Stimulated activated naive CD8-positive, alpha-beta T cell treated with anti-CD3 and anti-CD28 coated beads, Interleukin-15, Interleukin-2, amounts not matched to agents 100 U/mL and 50 U/mL, for 24 hours (primary cell): ENCODE results near the gene TMEM126A.
A peak's percentile ranks its signal among the peaks of the same experiment; 100 is the strongest.
"Not testable (repeated sequence)": the region's sequence is repeated elsewhere in the genome, so short reads cannot be mapped to it uniquely, and the experiment has no call there.

Experiments used
- ATAC-seq: fragments of 150-1000 bp; cut with Tn5 transposase; one replicate; pipeline ENCODE4 v1.10.0; 2021
- DNase-seq: peaks from one replicate; pipeline ENCODE4 v3.0.0; 2021

TMEM126A gene

DNA sequence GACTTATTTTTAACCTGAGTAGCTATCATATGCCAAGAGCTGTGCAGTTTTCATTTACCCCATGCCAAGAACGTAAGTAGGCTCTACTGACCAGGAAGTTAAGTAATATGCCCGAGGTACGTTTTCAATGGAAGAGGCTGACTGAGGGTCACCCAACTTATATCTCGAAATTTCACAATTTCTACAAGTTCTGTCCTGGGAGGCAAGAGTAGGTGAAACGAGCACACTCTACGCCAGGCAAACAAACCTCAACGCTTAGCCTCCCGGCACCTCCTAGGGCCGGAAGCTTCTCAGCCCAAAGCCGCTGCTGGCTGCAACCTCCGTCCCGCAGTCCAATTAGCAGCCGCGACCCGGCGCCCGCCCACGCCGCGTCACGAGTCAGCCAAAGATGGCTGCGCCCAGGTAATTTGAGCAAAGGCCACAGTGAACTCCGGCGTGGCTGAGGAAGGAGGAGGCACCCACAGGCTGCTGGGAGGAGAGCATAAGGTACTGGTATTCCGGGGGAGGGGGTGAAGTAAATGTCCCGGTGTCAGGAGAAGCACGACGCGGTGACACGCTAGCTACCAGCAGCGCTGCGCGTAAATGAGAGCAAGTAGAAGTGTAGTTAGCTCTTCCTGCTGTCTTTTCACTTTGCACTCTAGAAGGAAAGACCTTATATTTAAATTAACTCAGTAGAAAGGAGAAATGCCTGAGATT, at the start of gene TMEM126A:
TSS of gene TMEM126A (plus strand) at position 364 of the 696 bp plus-strand sequence. CDS start 2,289 bp downstream, outside the sequence.
- peak; percentile 99 for ATAC-seq
- DNase-seq, result peak; percentile 94

DNA sequence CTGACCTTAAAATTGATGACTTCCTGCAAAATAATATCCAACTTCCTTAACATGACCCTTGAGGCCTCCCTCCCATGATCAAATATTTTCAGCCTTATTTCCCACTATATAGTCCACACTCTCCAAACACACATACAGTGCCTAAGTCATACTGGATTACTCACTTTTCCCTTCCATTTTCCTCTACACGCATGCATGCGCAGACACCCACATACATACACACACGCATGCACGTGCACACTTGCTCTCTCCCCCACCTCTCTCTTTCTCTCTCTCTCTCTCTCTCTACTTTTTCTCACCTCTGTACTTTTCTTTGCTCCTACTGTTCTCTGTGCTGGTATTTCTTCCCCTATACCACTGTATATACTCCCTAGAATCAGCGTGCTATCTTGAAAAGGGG, 48.7 kb upstream of the TMEM126A start:
- DNase-seq (no peak), ATAC-seq (no peak)

DNA sequence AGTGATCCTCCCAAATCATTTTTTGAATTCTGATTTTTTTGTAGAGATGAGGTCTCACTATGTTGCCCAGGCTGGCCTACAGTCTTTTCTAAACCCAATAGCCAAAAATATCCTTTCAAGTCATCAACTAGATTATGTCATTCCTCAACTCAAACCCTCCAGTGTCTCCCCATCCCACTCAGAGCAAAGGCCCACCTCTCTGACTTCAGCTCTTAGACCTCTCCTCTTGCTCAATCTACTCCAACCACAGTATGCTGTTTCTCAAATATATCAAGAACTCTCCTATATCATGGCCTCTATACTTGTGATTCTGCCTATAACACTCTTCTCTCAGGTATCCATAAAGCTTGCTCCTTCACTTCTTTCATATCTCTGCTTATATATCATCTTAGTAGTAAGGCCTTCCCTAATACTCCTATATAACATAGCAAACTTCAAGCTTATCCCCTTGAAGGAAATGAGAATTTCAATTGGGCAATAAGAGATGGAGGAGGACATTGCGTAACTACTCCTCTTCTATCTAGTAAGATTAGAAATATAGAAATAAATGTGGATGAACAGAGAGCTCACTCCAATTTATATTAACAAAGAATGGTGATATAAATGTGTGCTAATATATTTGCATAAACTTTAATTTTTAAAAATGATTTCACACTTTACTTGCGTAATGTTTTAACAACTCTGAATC, 45.1 kb upstream of the TMEM126A start:
- ATAC-seq, result no peak
- no peak for DNase-seq

DNA sequence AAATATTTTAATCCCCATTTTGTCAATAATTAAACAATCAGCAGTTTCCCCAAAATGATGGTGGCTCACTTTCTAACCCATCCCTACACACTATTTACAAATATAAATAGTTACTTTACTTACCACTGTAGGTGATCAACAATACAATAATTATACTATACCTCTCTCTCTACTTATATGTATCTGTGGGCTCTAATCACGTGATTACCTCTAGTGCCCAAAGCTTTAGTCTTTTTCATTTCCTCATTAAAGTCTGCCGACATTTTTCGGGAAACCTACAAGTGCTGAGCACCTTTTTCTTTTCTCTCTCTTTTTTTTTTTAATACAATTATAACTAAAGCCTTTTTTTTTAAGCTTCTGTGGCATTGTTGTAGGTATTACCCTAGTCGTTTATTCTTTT, 44.5 kb upstream of the TMEM126A start:
- ATAC-seq (no peak), DNase-seq (no peak)

DNA sequence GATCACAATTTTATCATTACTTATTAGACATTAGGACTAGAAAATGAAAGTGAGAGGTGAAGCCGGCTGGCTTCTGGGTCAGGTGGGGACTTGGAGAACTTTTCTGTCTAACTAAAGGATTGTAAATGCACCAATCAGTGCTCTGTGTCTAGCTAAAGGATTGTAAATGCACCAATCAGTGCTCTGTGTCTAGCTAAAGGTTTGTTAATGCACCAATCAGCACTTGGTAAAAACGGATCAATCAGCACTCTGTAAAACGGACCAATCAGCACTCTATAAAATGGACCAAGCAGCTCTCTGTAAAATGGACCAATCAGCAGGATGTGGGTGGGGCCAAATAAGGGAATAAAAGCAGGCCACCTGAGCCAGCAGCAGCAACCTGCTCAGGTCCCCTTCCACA, 41.5 kb upstream of the TMEM126A start:
- not testable (repeated sequence) for ATAC-seq, DNase-seq

DNA sequence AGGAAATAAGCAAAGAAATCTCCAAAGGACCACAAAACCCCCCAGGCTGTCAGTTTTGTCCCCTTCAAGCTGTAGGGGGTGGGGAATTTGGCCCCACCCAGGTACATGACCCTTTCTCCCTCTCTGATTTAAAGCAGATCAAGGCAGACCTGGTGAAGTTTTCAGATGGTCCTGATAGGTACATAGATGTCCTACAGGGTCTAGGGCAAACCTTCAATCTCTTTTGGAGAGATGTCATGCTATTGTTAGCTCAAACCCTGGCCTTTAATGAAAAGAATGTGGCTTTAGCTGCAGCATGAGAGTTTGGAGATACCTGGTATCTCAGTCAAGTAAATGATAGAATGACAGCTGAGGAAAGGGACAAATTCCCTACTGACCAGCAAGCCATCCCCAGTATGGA, 39.1 kb upstream of the TMEM126A start:
- ATAC-seq, DNase-seq: not testable (repeated sequence)

DNA sequence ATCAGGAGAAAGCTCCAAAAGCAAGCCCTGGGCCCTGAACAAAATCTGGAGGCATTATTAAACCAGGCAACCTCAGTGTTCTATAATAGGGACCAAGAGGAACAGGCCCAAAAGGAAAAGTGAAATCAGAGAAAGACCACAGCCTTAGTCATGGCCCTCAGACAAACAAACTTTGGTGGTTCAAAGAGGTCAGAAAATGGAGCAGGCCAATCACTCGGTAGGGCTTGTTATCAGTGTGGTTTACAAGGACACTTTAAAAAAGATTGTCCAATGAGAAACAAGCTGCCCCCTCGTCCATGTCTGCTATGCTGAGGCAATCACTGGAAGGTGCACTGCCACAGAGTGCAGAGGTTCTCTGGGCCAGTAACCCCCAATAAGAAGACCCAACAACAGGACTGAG, 38.5 kb upstream of the TMEM126A start:
- not testable (repeated sequence) for DNase-seq, ATAC-seq

DNA sequence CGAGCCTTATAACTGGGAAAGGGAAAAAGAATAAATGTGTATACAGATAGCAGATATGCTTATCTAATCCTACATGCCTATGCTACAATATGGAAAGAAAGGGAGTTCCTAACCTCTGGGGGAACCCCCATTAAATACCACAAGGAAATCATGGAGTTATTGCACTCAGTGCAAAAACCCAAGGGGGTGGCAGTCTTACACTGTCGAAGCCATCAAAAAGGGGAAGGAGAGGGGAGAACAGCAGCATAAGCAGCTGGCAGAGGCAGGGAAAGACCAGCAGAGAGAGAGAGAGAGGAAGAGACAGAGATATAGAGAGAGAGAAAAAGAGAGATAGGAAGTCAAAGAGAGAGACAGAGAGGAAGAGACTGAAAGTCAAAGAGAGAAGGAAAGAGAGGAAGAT, 36.1 kb upstream of the TMEM126A start:
- not testable (repeated sequence) for ATAC-seq, DNase-seq

DNA sequence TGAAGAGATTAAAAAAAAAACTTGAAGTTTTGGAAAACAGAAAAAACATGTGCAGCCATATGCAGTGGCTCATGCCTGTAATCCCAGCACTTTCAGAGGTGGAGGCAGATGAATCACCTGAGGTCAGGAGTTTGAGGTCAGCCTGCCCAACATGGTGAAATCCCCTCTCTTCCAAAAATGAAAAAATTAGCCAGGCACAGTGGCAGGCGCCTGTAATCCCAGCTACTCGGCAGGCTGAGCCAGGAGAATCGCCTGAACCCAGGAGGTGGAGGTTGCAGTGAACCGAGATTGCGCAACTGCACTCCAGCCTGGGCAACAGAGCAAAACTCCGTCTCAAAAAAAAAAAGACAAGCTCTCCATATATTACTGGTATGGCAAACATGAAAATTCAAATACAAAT, 28.3 kb upstream of the TMEM126A start:
- ATAC-seq, result no peak
- DNase-seq, result peak; percentile 10

DNA sequence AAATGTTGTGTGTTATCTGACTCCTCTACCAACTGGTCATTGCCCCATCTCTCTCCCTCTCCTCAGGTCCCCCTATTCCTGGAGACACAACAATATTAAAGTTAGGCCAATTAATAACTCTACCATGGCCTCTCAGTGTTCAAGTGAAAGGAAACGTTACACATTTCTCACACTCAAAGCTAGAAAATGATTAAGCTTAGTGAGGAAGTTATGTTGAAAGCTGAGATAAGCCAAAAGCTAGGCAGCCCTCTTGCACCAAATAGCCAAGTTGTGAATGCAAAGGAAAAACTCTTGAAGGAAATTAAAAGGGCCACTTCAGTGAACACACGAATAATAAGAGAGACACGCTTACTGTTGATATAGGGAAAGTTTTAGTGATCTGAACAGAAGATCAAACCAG, 27.5 kb upstream of the TMEM126A start:
- no peak for DNase-seq
- ATAC-seq, result no peak

DNA sequence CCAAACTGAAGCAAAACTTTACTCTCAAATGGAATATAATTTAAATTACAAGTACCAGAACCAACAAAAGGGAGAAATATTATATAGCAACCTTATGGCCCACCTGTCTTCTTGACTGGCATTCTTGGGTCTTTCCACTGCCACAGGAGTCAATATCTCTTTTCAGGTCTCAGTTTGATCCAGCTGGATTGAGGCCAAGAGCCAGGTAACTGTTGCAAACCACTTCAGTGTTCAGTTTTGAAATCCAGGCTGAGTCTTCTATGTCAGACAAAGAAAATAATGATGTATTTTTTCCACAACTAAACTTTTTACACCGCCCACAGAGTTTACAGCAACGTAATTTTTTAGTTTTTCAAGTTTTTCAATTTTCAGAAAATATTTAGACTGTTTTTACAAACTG, 21.3 kb upstream of the TMEM126A start:
- no peak for DNase-seq
- ATAC-seq, result no peak

DNA sequence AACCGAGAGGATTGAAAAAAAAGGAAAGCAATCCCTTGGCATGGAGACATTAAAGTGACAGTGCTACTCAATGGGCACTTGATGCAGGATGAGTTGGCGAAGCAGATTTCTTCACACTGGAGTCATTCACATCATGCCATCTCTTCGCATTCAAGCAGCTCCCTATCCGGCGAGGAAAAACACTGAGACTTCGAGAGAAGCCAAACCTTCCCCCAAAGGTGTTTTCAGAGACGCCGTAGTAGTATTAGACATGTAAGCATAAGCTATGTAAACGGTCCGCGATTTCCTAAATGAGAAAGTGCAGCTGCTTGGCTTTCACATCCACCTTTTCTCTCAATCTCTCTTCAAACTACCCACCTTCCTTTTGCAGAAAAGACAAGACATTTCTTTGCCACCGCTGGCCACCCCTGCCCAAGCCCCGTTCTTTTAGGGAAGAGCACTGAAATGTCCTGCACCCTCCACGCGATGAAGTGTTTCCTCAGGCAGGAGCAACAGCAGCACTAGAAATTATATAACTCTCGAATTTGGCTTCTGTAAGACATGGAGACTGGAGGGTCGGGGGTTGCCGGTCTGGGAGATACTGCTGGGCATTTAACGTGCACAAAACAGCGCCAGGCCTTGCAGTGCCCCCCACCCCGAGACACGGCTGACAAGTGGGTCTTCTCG, 20.3 kb upstream of the TMEM126A start, which contains the start of gene DLG2:
TSS of gene DLG2 (minus strand) at position 13 of the 666 bp plus-strand sequence.
- no peak for ATAC-seq
- DNase-seq, result no peak

DNA sequence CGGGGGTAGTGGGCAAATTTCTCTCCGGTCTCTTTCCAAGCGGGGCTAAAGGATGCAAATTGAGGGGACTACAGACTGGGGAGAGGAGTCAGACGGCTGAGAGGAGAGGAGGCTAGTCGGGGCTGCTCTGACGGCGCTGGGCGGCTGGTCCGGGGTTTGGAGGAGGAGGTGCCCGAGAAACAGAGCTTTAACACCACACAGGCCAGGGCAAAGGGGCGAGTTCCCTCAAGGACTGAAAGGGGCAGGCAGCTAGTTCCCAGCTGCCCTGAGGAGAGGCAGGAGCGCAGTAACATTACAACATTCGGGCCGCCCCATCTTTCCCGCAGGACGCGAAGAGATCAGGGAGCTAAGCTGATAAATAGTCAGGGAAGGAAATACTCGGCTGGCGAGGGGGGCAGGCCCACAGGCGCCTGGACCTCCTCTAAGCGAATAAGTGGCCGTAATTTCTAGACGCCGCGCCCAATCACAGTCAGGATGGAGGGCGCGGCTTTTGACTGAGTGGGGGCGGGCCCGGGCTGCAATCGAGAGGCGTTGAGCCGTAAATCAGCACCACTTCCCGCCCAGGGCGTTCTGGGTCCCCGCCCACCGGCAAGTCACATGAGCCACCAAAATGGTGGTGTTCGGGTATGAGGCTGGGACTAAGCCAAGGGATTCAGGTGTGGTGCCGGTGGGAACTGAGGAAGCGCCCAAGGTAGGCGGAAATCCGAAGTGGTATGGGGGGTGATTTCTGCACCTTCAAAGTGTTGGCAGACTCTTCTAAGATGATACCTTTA, 19.6 kb upstream of the TMEM126A start, which contains the start of gene TMEM126B:
TSS of gene TMEM126B (plus strand) at position 596 of the 773 bp plus-strand sequence. CDS start at position 611, 15 bp downstream.
- DNase-seq, result peak; percentile 97

DNA sequence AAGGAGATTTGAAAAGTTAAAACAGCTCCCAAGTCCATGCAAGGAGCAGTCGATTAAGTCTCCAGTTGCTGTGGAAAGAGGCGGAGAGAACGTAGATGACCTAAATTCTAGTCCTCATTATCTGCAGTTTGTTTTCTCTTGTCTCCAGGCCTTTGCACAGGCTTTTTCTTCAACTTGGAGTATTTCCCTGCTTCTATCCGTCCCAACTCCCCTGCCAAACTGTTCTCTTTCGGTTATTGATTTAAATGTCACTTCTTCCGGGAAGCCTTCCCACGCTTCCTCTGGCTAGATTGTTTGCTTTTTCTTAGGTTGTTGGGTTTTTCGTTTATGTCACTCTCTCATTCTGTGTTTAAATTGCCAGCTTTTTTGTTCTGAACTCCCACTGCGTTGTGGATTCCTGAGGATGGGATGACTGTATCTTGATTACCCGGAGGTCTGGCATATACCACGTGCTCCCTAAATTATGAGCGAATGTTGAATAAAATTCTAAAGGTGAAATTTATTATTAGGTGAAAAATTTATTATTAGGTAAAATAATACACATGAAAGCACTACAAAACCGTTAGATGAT, 18.9 kb upstream of the TMEM126A start:
- ATAC-seq (peak; percentile 2), DNase-seq (peak; percentile 21)

More for the DNA sequence above, 19.6 kb upstream of the TMEM126A start, which contains the start of gene TMEM126B:
- peak; percentile 100 for ATAC-seq

DNA sequence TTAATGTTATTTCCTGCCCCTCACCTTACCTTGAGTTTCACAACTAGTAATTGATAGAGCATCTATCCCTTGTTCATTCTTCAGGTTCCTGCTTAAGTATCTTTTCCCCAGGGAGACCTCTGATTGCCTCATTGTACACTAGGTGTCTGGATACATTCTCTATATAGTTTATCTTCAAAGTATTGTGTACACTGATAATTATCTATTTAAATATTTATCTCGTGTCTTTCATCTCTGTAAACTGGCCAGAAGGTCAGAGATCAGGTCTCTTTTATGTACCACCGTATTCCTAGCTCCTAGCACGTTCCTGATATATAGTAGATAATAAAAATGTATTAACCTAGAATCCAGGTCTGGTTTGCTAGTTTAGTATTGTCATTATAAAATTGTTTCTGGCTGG, 13.0 kb upstream of the TMEM126A start:
- DNase-seq (no peak), ATAC-seq (no peak)

DNA sequence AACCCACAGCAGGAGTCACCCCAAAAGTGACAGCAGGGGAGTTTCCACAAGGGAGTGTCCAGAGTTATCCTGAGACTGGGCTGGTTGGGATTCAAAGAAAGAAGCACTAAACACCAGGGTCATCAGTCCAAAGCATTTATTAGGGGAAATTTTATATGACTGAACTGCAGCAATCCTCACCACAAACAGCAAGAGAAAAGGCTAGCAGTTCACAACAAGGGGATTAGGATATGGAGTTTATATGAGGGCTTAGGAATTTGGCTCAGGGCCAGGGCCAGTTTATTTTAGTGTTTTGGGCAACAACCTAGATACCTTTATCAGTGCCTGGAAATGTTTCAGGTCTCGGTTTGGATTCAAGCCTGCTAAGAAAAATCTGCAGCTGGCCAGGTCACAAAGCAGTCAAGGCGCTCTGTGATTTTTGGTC, 4.6 kb upstream of the TMEM126A start:
- ATAC-seq (no peak), DNase-seq (no peak)

DNA sequence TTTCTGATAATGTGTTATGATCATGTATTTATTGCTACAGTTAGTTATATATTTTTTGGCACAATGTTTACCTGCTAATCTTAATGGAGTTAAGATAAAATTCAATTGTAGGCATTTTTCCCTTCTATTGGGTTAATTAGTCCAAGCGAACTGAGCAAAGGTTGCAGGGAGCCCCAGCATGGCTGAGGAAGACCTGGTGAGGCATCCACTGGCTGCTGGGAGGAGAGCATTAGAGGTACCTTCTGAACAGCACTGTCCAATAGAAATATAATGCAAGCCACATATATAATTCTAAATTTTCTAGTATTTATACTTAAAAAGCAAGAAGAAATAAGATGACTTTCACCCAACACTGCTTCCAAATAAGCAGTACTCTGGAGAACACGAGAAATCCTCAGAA, 689 bp upstream of the TMEM126A start:
- DNase-seq, result no peak
- ATAC-seq, result no peak

DNA sequence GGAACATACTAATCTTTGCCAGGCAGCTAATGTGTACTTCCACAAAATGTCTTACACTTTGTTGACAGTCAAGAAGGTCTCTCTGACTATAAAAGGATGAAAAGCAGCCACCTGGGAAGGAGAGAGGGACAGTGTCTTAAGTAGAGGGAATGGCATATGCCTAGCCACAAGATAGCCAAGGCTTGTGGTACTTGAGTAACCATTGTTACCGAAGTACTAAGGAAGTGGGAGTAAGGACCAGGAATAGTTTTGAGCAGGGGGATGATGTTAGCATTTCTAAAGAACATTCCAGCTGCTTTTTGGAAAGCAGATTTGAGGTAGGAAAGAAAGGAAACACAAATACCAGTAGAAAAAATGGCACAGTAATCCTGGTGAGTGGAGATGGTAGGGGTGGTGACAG, 3.4 kb downstream of the TMEM126A start:
- DNase-seq, result no peak
- no peak for ATAC-seq

DNA sequence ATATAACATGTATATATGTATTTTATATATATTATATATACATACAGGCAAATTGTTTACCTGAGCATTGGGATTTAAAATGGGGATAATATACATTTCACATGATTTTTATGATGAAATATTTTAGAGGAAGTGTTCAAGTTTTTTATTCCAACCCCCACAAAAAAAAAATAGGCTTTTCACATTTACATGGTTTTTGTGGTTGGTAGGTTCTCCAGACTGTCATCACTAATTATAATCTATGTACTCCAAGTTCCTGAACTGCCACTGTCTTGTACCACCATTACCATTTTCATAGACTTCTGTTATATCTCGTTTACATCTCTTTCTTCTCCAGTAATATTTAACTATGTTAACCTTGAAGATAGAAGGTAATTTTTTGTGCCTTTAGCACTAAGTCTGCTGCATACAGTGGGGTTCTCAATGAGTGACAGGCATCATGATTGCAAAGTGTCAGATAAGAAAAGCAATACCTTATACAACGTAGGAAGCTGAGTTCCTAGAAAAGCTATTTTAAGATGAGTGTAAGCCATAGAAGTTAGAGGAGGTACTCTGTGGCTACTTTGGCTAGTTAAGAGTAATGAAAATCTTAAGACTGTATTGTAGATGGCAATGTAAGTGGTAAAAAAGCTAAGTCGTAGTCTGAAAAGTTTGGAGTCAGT, 5.2 kb downstream of the TMEM126A start:
- DNase-seq, result no peak
- no peak for ATAC-seq

DNA sequence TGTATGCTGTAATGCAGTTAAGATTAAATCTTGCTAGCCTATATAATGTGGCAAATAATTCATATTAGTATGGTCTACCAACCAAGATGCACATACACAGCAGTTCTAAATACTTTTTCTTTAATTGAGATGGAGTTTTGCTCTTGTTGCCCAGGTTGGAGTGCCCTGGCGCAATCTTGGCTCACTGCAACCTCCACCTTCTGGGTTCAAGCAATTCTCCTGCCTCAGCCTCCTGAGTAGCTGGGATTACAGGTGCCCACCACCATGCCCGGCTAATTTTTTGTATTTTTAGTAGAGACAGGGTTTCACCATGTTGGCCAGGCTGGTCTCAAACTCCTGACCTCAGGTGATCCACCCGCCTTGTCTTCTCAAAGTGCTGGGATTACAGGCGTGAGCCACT, 6.6 kb downstream of the TMEM126A start:
- ATAC-seq, result not testable (repeated sequence)

DNA sequence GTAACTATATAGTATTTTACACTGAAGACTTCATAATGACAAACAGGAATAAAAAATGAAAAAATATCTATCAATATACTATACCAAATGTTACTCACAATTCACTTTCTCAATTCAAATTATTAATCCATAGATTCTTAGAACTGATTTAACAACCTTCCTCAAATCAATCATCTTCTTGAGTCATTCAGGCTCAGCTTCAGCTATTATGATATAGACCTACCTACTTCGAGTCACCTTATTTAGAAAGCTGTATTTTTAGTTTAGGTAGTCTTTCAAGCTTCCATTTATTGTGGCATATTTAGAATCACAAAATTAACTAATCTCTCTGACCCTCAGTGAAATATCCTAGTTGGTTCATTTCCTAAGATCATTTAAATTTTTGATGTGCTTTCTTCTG, 9.0 kb downstream of the TMEM126A start:
- DNase-seq (no peak), ATAC-seq (no peak)

More for the DNA sequence above, 6.6 kb downstream of the TMEM126A start:
- DNase-seq, result not testable (repeated sequence)
